HG02759 (cell line): ENCODE data around the gene PSEN2.

ENCODE experiments used
- ATAC-seq: cut with Tn5 transposase; IDR thresholded peaks from one replicate; pipeline ENCODE4 v1.9.1; 2021; ENCODE audit warnings: mild to moderate bottlenecking, moderate library complexity; ENCODE audit not compliant: unreplicated experiment

Gene PSEN2

GRCh38 chr1:226864311-226864710 lies 6.1 kb upstream of the PSEN2 start:
- no peak for ATAC-seq

DNA sequence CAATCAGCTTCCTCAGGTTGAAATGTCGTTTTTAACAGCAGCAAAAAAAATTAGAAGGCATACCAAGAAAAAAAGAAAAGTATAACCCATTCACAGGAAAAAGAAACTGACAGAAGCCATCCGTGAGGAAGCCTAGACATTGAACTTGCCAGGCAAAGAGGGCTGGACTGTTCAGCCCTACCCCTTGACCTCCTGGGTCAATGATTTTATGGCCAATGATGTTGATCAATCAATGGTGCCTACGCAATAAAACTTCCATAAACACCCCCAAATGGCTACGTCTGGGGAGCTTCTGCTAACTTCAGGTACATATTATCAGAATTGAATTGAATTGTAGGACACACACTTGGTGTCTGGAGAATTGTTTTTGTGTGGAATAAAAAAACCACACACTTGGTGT lies 4.8 kb upstream of the PSEN2 start:
- ATAC-seq, result no peak

- ATAC-seq, result no peak
Observed at GRCh38 chr1:226867461-226868054, 2.9 kb upstream of the PSEN2 start.

- ATAC-seq, result no peak
Observed at GRCh38 chr1:226868726-226869125, 1.7 kb upstream of the PSEN2 start.

GRCh38 chr1:226870026-226870400 lies 403 bp upstream of the PSEN2 start:
- ATAC-seq, result no peak

DNA sequence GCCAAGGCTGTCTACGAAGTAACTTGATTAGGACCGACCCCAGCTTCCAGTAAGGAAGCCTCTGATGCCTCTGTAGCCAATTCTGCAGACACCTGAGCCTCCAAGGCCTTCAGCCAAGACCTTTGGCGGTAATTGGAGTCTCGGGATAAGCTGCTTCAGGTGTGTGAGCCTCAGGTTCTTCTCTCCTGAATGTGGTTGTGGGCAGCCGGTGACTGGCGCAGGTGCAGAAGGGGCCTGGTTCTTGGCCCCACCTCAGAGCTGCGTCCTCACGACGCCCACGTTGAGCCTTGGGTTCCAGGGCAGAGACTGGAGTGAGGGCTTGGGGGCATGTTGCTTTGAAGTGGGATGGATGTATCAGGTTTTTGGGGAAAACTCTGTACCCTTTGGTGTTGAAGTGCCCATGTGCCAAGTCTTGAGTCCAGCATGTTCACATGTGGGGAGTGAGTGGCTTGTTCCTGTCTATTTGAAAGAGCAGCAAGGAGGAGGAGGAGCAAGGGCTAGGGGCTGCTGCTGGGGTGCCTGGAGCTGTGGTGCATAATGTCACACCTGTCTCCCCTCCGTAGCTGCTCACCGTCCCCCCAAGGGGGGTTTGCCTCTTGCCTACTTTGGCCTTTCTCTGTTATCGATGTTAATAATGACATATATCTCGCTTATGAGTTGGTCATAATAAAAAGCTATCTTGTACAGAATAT lies 1.4 kb downstream of the PSEN2 start:
- no peak for ATAC-seq

GRCh38 chr1:226872437-226872836 lies 2.0 kb downstream of the PSEN2 start:
- ATAC-seq, result no peak

DNA sequence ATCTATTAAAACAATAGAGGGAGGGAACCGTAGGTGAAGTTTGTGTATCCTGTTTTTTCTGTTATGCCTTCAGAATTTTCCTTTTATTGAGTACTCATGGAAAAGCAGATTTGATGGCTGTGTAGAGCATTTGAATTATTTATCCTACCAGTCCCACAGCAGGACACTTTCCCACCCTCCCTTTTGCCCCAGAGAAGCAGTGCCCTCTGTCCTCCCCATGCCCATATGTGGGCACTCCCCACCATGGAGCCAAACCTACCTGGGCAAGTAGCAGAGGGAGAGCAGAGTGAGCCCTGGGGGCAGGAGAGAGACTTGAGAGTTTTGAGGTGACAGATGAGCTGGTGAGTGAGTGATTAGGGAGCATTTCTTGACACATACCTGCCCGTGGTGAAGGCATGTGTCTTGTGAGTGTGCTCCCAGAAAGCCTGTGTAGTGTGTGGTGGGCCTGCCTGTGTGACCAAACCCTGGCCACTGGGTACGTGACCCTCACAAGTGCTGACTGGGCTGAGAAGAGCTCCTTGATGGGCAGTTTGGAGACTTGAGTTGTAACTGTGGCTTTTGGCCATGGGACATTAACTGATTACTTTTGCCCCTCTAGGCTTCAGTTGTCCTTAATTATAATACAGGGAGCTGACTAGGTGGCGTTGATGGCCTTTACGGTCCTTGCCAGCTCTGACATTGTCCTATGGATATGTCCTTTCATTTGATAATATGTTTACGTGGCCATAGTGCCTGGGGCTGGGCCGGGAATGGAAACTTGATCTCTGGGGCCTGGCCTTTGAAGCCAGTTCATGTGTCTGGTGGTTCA lies 3.6 kb downstream of the PSEN2 start:
- no peak for ATAC-seq

DNA sequence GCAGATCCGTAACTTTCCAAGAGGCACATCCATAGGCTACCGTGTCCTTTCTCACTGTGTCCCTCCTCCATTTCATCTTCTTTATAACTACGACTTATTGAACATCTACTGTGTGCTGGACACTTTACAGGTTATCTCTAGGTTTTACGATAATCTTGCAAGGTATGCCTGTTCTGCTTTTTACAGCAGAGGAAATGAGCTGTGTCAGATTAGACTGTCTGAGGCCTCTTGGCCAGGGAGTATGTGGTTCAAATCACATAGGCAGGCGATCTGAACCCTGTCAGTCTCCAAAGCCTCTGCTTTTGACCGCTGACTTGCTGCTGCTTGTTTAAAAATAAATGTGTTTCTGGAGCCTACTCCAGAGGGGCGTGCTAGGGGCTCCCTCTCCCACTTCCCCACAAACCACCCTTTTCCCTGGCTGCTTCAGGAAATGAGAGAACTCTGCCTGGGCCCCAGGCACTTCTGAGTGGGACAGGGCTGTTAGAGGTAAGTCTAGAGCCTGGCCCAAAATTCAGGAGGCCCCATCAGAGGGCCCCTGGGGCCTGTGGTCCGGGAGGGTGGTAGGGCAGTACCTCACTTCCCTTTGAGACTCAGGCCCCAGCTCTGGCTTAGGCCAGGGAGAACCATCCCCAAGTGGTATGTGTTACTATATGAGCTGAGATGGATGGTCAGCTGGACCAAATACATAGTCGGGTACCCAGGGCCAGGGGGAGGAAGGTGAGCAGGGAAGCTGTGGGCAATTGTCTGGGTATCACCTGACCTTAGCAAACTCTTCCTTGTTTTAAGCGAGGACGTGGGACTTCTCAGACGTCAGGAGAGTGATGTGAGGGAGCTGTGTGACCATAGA lies 4.4 kb downstream of the PSEN2 start:
- no peak for ATAC-seq

DNA sequence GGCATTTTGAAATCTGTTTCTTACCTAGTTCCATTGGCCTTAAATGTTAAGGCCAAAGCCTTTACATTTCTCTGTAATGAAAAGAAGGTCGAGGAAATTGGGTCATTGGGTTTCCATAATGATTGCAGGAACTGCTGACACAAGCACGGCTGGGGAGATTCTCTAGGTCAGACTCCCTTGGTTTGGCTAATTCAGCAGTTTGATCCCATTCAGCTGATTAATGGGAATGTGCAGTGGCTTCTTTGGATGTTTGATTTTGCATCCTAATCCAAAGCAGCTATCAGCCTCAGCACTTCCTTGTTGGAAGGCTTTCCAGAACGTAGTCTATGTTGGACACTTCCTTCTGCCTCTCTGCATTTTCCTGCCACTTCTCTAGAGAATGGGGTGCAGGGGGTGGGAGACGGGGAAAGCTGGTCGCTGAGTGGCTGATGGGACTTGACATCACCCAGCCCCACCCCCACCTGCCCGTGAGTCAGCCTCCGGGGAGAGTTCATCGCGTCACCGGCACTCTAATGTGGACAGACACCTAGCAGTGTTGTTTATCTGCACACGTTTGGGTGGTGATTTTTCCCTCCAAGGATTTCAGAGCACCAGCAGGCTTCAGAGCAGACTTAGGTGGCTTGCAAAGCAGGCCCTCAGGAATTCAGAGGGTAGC lies 5.4 kb downstream of the PSEN2 start:
- no peak for ATAC-seq

GRCh38 chr1:226877669-226878068 lies 7.3 kb downstream of the PSEN2 start:
- no peak for ATAC-seq

DNA sequence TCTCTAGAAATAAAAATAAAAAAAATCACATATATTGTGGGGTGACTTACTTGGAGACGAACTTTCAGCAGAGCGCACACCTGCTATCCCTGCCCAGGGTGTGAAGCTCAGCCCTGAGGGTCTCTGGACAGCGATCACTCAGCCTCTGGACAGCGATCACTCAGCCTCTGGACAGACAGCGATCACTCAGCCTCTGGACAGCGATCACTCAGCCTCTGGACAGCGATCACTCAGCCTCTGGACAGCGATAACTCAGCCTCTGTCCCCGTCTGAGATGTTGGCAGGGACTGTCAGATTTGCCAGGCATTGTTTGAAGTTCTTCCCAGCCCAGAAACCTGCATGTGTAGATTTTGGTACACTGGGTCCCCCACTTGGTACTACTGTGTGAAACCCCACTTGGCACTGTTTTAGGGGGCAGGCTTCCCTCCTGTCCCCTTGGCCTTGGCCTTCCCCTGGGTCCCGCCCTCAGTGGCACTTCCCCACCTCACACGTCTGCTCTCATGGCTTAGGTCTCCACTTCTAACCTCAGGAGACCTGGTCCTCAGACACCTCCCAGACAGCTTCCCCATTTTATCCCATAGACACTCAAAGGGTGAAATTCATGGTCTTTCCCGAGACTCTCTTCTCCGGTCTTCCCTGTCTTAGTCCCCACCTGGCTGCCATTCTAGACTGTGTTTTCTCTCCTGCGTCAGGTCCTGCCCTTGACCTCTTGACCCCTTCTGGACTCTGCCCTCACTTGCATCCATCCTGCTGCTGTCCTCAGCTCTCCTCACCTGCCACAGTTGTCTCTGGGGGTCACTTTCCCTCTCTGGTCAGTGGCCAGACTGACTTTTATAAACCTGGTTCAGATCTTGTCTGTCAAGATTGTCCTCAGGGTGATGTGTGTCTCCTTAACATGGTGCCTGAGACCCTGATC lies 10.2 kb downstream of the PSEN2 start:
- no peak for ATAC-seq

DNA sequence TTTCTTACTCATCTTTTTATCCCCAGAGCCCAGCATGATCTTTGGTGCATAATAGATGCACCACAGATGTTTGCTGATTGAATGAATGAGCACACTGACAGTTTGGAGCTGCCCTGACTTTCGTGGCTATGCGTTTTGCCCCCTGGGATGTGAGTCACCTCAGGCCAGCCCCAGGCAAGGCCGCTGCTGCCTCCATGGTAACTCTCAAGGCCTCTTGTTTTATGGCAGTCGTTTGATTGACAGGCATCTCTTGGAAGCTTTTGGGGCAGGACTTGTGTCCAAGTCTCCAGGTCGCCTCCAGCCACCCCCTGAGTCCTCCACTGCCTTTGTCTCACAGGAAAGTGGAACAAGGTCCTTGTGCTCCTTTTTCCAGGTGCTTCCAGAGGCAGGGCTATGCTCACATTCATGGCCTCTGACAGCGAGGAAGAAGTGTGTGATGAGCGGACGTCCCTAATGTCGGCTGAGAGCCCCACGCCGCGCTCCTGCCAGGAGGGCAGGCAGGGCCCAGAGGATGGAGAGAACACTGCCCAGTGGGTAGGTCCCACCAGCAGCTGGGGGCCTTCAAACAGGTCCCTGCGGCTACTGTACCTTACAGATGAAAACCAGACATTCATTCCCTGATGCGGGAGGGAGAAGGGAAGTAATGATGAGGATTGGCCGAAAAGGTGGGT lies 11.2 kb downstream of the PSEN2 start:
- ATAC-seq, result no peak

GRCh38 chr1:226882187-226882586 lies 11.8 kb downstream of the PSEN2 start:
- no peak for ATAC-seq

GRCh38 chr1:226882631-226883409 lies 12.4 kb downstream of the PSEN2 start:
- peak; percentile 94 for ATAC-seq

GRCh38 chr1:226883630-226884029 lies 13.2 kb downstream of the PSEN2 start:
- ATAC-seq, result no peak

- ATAC-seq, result no peak
Observed at GRCh38 chr1:226884116-226884625, 13.8 kb downstream of the PSEN2 start.
